Measurements from ENCODE around the gene MYO18A. TPM values are rescaled to one million over a fixed set of nuclear protein-coding genes. Genes with fewer than 3 reads are reported as not detected.

MYO18A gene
- total and polyA plus RNA-seq, 9 donors = 23.0 to 53.9 (median 31.7) TPM

DNA sequence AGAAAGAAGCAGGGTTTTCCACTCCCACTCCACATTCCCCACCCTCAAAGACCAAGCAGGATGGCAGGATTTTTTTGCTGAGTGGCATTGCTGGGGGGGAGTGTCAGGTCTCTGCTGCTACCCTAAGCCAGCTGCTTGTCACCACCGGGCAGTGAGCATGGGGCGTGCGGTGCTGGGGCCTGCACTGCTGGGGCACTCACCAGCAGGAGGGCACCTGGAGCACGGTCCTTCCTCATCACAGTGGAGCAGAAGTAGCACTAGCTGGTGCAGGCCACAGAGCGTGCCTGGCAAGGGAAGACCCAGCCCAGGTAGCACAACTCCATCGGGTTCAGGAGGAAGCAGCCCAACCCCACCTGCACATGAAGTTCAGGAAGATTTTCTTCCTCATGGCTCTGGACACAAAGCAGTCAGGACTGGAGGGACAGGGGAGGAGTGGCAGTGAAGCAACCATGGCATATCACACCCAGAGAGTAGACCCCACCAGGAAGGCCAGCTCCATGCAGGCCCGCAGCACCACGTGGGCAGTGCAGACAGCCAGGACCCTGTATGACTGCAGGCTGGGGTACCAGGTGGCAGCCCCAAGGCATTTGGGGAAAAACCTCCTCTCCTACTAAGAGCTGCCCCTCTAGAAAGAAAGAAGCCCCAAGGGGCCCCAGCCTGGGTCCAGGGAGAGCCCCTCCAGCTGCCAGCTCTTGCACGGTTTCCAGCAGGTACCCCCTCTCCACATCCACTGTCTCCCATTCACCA, 16.7 kb upstream of the MYO18A start:
- Histone ChIP-seq H3K27me3 (no peaks in the 10 kb centered on the region), H3K4me3 (no peak overlapping the region), H3K27ac (no peak overlapping the region), H3K36me3 (no peaks in the 10 kb centered on the region), H3K4me1 (ENCODE audit: insufficient read depth) (no peaks in the 10 kb centered on the region), H3K9me3 (no peaks in the 10 kb centered on the region)
- intact Hi-C loops (cut with DNase I) = no loop called here
- 82 to 87% (median 86%) methylated on average over 9 of the region's 9 CpGs for WGBS, 3 donors
- DNase-seq = no peak
- TF ChIP-seq POLR2A (IDR thresholded peaks at IDR 0.05) = no peak
- TF ChIP-seq, protein P1, sequence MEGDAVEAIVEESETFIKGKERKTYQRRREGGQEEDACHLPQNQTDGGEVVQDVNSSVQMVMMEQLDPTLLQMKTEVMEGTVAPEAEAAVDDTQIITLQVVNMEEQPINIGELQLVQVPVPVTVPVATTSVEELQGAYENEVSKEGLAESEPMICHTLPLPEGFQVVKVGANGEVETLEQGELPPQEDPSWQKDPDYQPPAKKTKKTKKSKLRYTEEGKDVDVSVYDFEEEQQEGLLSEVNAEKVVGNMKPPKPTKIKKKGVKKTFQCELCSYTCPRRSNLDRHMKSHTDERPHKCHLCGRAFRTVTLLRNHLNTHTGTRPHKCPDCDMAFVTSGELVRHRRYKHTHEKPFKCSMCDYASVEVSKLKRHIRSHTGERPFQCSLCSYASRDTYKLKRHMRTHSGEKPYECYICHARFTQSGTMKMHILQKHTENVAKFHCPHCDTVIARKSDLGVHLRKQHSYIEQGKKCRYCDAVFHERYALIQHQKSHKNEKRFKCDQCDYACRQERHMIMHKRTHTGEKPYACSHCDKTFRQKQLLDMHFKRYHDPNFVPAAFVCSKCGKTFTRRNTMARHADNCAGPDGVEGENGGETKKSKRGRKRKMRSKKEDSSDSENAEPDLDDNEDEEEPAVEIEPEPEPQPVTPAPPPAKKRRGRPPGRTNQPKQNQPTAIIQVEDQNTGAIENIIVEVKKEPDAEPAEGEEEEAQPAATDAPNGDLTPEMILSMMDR (IDR thresholded peaks at IDR 0.05) = no peak
- no peak for TF ChIP-seq EP300 (IDR thresholded peaks at IDR 0.05)

- Histone ChIP-seq H3K36me3 (no peaks in the 10 kb centered on the region), H3K27ac (no peak overlapping the region), H3K4me3 (no peak overlapping the region), H3K27me3 (no peaks in the 10 kb centered on the region), H3K4me1 (ENCODE audit: insufficient read depth) (no peaks in the 10 kb centered on the region), H3K9me3 (no peaks in the 10 kb centered on the region)
- WGBS, 3 donors = 63 to 67% (median 65%) methylated on average over 10 of the region's 10 CpGs
- TF ChIP-seq, protein P1 (IDR thresholded peaks at IDR 0.05) = no peak
- no peak for TF ChIP-seq EP300 (IDR thresholded peaks at IDR 0.05)
- TF ChIP-seq POLR2A (IDR thresholded peaks at IDR 0.05) = no peak
- DNase-seq = no peak
- intact Hi-C loops (cut with DNase I) = no loop called here
These were observed 15.4 kb upstream of the MYO18A start for GRCh38 chr17:29195465-29196081.

DNA sequence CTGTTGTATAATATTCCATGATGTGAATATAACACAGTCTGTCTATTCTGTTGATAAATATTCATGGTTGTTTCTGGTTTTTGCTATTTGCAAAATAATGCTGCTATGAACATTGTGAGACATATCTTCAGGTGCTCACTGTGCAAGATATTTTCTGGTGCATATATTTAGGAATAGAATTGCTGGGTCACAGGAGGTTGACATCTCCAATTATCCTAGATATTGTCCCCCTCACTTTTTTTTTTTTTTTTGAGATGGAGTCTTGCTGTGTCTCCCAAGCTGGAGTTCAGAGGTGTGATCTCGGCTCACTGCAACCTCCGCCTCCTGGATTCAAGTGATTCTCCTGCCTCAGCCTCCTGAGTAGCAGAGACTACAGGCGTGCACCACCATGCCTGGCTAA, 14.5 kb upstream of the MYO18A start:
- Histone ChIP-seq H3K4me3 (no peak overlapping the region), H3K27ac (no peak overlapping the region), H3K36me3 (no peaks in the 10 kb centered on the region), H3K9me3 (no peaks in the 10 kb centered on the region), H3K4me1 (ENCODE audit: insufficient read depth) (no peaks in the 10 kb centered on the region), H3K27me3 (no peaks in the 10 kb centered on the region)
- 93 to 95% (median 95%) methylated on average over 3 of the region's 3 CpGs for WGBS, 3 donors
- intact Hi-C loops (cut with DNase I) = no loop called here
- TF ChIP-seq EP300 (IDR thresholded peaks at IDR 0.05) (no peak), POLR2A (IDR thresholded peaks at IDR 0.05) (no peak)
- TF ChIP-seq, protein P1 (IDR thresholded peaks at IDR 0.05) = no peak
- no peak for DNase-seq

GRCh38 chr17:29193146-29193545, 12.9 kb upstream of the MYO18A start:
- Histone ChIP-seq H3K27ac (no peak overlapping the region), H3K36me3 (no peaks in the 10 kb centered on the region), H3K27me3 (no peaks in the 10 kb centered on the region), H3K9me3 (no peaks in the 10 kb centered on the region), H3K4me1 (ENCODE audit: insufficient read depth) (no peaks in the 10 kb centered on the region), H3K4me3 (no peak overlapping the region)
- TF ChIP-seq POLR2A (IDR thresholded peaks at IDR 0.05) (no peak), EP300 (IDR thresholded peaks at IDR 0.05) (no peak)
- TF ChIP-seq, protein P1 (IDR thresholded peaks at IDR 0.05) = no peak
- intact Hi-C loops (cut with DNase I) = no loop called here
- WGBS, 3 donors = 24 to 39% (median 39%) methylated on average over 2 of the region's 2 CpGs
- DNase-seq = no peak
